NCI-H226 (cell line): ENCODE results near the gene VSTM5.

Source experiments
- DNase-seq: peaks from one replicate; pipeline ENCODE4 v3.0.0-alpha.2; 2015

Gene VSTM5

DNA sequence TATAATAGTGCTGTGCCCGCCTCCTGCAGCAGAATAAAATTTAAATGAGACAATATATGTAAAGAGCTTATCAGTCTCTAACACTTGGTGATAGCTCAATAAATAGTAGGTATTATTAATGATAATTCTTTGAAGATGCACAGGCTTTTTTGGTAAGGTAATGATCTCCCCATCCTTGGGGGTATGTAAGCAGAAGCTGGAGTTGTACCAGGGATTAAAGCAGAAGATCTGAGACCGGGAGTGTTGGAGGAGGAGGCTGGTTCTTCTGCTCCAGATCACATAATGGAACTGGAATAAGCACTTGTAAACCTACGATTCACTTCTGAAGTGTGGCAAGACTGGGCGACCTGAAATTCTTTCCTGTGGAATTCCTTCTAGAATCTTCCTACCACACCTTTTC lies 8.4 kb downstream of the VSTM5 start:
- no peak for DNase-seq

DNA sequence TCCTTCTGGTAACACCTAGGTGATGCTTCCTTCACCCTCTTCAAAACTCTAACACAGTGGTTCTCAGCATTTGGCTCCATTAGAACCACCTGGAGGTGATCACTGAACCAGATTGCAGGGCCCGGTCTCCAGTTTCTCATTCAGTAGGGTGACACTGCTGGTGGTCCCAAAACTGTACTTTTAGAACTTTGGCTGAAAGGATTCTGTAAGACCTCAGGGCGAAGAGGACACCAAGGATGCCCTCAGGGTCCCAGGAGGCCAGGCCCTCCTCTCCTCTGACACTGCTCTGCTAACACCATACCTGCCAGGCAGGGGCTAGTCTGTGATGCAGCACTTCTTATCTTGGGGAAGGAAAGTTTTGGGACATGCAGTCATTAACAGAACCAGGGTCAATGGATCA lies 9.0 kb downstream of the VSTM5 start:
- no peak for DNase-seq

DNA sequence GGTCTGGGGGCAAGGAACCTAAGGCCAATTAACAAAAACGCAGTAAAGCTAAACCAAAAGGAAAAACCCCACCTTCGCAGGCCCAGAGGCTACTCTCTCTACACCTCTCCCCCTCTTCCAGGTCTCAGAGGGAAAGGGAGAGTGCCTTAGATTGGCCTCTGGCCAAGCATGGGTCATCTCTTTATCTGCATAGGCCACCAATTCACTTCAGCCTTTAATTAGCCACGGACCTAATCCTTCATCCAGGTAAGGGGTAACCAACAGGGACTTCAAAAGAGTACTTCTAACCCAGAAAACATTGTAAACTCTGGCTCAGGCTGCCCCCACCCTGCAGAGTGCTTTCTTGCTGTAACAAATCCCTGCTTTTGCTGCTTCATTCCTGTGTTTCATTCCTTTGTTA lies 9.4 kb downstream of the VSTM5 start:
- DNase-seq = no peak

DNA sequence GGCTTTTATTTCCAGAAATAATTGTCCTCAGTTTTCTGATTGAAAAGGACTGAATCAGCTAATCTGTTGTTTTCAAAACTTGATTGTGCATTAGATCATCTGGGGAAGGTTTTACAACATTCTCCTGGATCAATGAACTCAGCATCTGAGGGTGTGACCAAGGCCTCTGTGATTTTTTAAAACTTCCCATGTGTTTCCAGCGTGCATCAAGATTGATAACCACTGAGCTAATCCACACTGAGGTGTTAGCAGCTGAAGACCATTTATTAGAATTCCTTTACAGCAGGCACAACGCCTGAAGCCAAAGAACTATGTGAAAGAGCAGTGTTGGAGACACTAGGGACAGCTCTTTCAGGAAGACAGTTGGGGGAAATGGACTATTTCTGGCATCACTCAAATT lies 10.2 kb downstream of the VSTM5 start:
- no peak for DNase-seq

DNA sequence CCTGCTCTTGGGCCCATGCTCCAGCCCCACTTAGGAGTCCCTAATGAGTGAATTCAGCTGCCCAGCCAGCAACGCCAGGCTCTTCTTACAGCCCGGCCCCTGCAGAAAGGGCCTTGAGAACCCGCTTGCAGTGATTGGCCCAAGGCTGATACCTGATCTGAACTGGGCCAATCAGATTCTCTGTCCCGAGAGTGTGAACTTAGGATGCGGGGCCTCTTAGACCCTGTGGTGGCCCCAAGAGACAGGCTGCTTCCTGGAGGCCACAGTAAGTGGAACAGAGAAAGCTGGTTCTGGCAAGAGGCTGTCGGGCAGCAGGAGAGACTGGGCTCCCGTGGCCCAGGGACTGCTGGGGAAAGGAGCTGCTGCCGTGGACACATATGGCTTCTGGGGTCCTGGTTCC lies 11.5 kb downstream of the VSTM5 start:
- no peak for DNase-seq

DNA sequence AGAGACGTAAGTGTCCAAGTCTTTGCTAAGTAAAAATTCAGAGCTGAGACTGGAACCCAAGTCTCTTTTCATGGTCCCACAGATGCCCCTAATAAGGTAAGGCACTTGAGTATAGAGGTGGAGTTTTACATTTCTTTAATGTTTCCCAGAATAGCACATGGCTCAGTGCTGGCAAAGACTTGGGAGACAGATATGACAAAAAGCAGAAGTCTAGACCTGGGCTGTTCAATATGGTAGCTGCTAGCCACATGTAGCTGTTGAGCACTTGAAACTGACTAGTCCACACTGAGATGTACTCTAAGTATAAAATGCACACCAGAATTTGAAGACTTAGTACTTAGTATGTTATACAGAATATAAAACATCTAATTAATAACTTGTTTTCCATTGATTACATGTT lies 17.6 kb downstream of the VSTM5 start:
- DNase-seq = no peak

DNA sequence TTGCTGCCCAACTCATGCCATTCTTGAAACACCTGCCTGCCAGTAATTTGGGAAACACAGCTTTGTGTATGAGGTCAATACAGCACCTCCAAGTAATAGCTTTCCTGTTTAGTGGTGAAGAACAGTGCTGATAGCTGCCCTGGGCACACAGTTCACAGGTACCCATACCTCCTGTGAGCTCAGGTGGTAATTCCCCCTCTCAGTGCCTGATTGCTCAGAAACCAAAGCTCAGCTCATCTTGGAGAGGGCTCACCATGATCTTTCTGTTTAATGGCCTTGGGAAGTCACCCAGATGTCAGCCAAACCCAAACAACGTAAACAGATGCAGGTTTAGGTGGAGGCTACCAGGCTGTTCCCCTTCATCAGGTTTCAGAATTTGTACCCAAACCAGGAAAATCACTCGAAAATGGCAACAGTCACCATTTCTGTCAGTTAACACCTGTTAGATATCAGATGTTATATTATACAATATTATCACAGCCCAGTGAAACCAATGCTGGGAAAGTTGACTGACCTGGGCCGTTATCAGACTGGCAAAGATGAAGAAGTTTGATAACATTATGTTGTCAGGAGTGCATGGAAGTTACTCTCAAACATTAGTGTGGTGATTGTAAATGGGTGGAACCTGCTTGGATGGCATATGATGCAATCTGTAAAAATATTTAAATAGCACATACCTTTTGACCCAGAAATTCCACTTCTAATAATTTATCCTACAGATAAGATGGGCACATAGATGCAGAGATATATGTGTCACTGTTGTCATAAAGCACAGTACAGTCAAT lies 18.9 kb downstream of the VSTM5 start:
- no peak for DNase-seq

DNA sequence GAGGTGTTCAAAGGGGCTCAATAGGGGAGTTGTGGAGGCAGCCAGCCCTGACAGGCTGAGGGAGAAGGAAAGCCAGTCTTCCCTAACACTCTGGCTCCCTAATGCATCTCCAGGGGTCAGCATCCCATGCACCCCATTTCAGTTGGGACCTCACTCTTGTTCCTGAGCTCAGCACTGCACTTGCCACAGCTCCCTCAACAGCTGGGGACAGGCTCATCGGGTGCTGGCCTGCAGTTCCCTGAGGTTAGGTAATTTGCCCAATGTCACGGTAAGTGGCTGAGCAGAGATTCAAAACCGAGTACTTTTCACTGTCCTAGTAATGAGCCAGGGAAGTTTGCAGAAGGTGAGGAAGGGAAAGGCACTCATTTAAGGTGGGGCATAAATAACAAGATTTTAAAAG lies 20.8 kb downstream of the VSTM5 start:
- no peak for DNase-seq

DNA sequence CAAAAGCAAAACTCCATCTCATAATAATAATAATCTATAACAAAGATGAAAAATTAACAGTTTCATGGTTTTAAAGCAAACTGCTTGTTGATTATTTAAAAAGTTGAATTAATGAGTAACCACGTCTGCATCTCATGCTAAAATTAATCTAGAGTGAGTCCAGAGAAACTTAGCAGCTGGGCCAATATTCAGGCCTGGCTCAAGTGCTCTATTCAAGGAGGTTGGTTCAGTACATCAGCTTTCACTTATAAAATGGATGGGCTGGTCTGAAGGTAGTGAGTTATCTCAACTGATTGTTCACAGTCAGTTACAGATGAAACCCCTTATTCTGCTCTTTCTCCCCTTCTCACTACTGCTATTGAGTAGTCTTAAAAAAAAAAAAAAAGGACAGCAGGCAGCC lies 23.1 kb downstream of the VSTM5 start:
- no peak for DNase-seq

DNA sequence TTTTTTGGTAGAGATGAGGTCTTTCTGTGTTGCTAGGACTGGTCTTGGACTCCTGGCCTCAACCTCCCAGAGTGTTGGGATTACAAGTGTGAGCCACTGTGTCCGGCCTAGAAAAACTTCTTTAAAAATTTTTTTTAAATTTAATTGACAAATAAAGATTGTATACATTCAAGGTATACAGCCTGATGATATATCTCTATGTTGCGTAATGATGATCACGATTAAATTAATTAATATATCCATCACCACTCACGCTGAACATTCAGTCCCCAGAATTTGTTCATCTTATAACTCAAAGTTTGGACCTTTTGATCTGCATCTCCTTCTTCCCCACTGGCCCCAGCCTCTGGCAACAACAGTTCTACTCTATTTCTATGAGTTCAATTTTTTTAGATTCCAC lies 27.2 kb downstream of the VSTM5 start:
- no peak for DNase-seq

DNA sequence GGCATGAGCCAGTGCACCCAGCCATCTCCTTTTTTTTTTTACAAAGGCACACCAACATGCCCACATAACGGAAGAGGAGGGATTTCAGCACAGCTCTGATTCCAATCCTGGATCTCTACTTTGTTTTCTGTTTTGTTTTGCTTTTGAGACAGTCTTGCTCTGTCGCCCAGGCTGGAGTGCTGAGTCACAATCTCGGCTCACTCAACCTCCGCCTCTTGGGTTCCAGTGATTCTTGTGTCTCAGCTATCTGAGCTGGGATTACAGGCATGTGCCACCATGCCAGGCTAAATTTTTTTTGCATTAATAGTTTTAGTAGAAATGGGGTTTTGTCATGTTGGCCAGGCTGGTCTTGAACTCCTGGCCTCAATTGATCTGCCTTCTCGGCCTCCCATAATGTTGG lies 28.1 kb downstream of the VSTM5 start:
- DNase-seq = no peak

DNA sequence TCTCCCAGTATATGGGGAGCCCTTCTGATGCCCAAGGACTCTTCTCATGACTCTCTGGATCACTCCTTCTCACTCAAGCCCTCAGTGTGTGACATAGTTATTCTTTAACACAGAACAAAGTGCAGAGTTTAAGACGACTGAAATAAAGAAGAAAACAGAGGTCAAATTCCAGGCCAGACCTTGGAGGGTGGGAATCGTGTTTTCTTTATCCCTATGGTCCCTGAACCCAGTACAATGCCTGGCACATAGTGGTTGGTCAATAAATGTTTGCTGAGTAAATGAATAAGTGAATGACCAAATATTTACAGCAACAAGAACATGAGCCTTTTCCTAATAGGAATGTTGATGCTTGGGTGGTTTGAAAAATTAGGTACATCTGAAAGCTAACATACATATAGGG lies 28.8 kb downstream of the VSTM5 start:
- no peak for DNase-seq

DNA sequence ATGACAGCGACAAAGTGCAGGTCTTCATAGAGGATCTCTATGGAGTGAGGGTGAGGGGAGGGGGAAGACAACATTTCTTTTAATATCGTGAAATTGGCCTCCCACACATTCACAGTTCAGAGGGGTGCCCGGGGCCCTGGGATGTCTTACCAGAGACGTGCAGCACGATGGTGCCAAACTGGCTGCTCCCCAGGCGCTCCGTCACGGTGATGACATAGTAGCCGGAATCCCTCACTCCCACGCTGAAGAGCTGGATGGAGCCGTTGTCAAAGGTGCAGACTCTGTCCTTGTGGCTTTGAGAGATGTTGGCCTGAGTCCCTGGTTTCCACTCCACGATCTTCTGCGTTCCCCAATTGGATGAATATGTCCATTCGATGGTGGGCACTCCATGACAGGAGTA lies 29.6 kb downstream of the VSTM5 start:
- DNase-seq = no peak

DNA sequence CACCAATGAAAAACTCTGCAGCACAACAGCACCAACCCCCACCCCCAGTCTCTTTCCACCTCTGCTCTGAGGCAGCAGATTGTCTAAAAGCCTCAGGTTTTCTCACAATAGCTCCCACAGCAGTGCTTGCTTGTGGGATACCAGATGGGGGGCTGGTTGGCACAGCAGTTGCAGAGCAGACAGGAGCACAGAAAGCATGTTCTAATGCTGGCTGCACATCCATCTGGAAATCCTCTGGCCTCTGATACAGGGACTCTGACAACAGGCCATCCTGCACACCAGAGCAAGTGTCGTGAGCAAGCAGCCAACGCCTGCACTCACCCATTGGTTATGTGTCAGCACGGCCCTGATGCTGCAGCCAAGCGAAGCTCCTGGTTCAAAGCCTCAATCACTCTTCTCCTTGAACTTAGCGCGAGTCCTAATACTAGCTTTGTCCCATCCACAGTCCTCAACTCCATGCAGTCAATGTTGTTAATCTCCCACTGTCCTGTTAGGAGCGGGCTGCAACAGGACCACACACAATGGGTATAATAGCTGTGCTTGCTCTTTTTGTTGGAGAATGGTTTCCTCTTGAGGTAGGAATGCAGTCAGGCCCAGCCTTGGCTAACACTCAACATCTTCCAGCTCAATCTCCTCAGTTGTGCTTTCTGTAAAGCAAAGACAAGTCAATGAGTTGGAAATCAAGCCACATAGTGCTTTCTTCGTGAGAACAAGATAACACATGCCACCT lies 30.3 kb downstream of the VSTM5 start:
- DNase-seq = no peak

DNA sequence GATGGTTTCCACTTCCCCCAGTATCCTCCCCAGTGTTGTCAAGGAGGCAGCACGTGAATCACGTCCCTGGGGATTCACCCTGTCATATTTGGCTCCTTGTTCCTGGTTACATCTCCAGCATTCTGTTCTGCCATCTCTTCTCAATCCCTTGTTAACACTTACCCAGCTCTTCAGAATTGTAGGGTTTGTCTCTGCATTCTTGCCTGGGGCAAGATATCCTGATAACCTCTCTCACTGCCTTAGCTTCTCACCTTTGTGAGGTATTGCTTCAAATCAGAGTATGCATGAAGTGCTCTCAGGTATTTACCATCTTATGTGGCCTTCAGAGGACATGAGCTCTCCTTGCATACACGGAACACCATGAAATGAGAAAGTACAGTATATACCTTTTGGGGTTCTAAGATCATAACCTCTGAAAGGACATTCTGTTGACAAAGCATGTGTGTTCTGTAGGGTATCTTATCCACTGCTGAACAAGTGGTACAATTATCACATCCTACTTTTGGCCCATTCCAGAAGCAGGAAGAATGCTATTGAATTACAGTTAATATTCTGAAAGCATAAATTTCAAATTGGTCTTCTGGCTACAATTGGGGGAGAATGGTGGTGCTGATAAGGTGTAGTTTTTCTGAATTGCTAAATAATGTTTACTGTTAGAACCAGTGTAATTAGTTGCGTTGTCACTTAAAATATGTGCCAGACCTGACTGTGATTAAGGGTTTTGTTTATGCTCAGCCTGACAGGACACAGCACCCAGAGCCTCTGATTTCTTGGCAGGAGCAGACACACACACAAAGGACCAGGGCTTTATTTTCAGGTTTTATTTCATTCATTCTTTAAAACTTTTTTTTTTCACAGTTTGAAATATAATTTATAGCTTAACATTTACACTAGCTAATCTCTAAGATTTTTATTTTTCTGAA lies 32.7 kb downstream of the VSTM5 start:
- DNase-seq = no peak

DNA sequence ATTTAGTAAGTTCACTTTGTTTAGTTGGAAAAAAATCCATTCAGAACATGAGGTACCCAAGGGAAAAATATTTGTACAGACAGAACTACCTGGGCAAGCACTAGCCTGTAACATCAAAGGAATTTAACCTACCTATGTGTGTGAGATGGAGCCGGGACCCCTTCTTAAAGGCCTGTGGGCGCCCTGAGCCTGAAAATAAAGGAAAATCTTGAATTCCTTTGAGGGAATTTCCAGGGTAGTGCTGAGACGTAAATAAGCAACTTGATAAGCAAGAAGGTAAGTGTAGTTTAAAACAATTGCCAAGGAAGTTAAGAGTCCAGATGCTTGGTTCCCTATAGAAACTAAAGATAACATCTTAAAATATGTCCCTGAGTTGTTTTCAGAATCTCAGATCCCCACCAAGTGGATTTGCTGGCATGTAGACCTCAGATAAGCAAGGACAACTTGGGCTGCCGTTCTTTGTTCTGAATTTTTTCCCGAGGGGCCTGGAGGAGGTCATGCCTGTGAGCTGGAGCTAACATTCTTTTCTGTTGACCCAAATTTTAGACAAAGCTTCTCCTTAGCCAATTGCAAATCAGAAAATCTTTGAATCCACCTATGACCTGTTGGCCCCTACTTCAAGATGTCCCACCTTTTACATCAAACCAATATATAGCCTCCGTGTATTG lies 35.3 kb downstream of the VSTM5 start:
- no peak for DNase-seq

DNA sequence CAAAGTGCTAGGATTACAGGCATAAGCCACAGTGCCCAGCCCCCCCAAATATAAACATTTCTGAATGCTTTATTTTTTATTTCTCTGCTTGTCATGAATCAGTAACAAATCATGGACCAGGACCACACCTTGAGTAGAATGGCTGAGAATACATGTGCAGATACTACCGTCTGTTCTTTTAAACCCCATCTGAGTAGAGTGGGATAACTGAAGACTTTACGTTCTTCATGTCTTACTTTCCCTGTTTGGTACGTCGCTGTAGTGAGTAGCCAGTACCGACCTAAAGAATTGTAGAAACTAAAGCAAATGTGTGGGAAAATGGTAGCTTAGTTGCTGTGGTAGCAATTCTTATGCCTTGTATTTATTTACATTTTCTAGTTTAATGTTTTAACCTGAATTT lies 36.4 kb downstream of the VSTM5 start:
- no peak for DNase-seq

DNA sequence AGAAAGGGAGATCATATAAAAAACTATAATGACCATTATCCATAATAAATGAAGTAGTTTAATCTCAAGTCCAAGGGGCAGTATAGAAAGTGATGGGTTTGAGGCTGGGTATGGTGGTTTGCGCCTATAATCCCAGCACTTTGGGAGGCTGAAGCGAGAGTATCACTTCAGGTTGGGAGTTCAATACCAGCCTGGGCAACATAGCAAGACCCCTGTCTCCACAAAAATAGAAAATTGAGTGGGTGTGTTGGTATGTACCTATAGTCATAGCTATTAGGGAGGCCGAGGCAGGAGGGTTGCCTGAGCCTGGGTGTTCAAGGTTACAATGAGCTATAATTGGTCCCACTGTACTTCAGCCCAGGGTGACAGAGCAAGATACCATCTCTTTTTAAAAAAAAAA lies 42.4 kb downstream of the VSTM5 start:
- DNase-seq = no peak

DNA sequence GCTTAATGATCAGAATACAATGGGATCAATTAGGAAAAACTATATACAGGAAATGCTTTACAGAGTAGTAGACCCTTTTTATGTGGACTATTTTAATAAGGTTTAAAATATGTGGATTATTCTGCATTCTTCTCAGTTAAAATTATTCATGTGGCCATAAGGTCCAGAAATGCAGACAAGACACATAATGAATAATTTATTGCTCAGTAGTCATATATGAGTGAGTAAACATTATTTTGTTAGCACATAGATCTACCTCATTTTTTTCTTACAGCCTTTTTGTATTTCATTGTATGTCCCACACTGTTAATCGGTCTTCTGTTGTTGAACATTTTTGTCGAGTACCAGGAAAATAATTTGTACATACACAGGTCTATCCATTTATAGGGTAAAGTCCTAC lies 45.5 kb downstream of the VSTM5 start:
- no peak for DNase-seq

DNA sequence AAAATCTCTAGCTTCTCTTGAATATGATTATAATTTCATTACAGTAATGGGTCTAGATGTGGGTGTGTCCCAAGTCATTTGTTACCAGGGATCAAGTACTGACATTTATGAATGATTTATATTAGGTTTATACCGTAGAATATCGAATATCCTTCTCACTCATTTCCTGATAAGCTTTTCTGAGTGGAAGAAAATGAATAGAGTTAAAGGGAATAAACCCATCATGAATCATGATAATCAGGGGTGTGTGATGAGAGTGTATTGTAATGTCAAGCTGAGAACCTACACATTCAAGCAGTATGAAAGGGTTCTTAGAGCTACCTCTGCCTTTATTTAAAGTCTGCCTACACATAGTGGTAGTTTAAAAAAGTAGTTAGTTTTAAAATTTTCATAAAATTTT lies 49.1 kb downstream of the VSTM5 start:
- no peak for DNase-seq

DNA sequence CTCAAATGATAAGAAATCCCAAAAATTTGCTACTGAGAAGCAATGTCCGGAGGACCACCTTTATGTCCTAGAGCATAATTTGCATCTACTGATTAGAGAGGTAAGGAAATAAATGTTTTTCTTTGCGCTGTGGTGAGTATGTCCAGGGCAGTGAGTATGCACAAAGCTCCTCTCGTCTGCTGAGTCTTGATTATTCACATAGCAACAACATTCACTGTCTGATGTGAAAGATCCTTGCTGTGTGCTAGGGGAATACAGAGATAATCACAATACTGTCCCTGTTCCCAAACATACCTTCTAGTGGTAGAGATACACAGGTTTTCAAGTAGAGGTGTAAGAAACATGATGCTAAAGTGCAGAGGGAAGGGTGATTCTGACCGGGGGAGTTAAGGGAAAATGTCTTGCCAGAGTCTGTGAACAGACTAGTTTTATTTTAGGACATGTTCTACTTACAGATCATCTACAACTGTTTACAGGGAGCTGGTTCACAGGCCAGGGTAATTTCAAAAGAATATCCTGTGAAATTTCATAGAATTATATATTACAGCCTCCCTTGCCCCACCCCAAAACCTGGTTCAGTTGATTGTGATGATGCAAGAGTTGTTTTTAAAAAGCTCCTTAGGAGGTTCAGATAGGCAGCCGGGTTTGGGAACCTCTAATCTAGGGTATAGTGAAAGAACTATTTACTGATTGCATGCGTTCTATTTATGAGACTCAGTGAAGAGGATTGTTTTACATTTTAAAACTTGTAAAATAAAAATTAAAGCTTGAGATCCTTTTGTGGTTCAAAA lies 53.8 kb downstream of the VSTM5 start:
- DNase-seq = no peak

DNA sequence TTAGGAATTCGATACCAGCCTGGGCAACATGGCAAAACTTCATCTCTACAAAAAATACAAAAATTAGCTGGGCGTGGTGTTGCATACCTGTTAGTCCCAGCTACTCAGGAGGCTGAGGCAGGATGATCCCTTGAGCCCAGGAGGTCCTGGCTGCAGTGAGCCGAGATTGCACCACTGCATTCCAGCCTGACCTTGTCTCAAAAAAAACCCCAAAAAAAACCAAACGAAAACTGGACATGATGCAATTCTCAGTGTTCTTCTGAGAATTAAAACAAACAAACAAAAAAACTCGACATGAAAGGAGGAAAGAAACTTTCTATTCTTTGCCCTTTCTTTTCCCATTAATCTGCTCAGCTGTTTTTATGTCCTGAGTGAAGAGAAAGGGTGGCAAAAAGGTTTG lies 58.9 kb downstream of the VSTM5 start:
- DNase-seq = no peak
